Measurements from ENCODE around the gene FLOT1.
"Not testable (repeated sequence)": the region's sequence is repeated elsewhere in the genome, so short reads cannot be mapped to it uniquely, and the experiment has no call there.

FLOT1 gene

DNA sequence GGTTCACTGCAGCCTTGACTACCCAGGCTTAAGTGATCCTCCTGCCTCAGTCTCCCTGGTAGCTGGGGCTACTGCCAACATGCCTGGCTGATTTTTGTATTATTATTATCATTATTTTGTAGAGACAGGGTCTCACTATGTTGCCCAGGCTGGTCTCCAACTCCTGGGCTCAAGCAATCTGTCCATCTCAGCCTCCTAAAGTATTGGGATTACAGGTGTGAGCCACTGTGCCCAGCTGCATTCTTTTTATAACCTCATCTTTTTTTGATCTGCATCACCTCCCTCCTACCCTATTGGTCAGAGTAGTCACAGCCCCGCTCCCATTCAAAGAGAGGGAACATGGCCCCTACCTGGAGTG, 25.4 kb upstream of the FLOT1 start:
- DNase-seq (ENCODE audit: insufficient read length, low spot score): no peak
- FAIRE-seq: no peak

- no peak for FAIRE-seq
- no peak for DNase-seq (ENCODE audit: insufficient read length, low spot score)
These were observed 24.9 kb upstream of the FLOT1 start for GRCh38 chr6:30767158-30767943.

GRCh38 chr6:30766461-30767157, 24.1 kb upstream of the FLOT1 start:
- FAIRE-seq (no peak), DNase-seq (ENCODE audit: insufficient read length, low spot score) (no peak)

GRCh38 chr6:30765495-30765894, 23.0 kb upstream of the FLOT1 start:
- FAIRE-seq; DNase-seq (ENCODE audit: insufficient read length, low spot score): not testable (repeated sequence)

GRCh38 chr6:30764490-30765043, 22.1 kb upstream of the FLOT1 start:
- FAIRE-seq: not testable (repeated sequence)

GRCh38 chr6:30763618-30764489, 21.4 kb upstream of the FLOT1 start:
- DNase-seq (ENCODE audit: insufficient read length, low spot score) (no peak), FAIRE-seq (no peak)

More at GRCh38 chr6:30764490-30765043, 22.1 kb upstream of the FLOT1 start:
- not testable (repeated sequence) for DNase-seq (ENCODE audit: insufficient read length, low spot score)

DNA sequence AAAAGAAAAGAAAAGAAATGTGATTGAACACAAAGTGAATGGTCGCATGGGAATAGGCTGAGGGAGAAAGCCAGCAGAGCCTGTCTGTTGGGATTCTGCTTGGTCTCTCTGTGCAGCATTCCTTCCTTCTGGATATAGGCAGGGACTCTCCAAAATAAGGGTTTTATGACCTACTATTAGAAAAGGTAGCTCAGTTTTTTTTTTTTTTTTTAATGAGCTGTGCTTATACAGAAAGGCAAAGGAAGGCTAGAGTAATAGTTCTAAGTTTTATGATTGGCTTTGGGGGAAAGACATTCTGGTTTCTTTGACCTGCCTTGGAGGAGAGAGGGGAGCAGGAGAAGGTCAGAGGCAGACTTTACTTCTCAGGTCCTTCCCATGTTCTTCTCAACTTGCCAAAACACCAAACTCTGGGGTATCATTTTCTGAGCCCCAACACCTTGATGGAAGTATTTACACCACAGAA, 20.7 kb upstream of the FLOT1 start:
- DNase-seq (ENCODE audit: insufficient read length, low spot score) (no peak), FAIRE-seq (no peak)

GRCh38 chr6:30761791-30762429, 19.4 kb upstream of the FLOT1 start:
- no peak for FAIRE-seq
- DNase-seq (ENCODE audit: insufficient read length, low spot score): no peak

DNA sequence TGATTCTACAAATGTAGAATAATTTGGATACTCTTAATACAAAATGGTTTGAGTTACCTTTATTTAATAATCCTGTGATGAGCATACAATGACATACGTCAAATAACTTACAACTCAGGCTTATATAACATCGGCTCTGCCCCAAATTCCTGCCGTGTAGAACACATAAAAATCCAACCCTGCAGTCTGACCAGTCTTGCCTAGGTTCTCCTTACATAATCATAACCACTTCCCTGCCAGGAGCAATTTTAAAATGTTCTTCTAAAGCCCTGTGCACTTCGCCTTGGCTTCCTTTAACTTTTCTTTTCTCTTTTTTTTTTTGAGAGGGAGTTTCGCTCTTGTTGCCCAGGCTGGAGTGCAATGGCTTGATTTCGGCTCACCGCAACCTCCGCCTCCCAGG, 18.1 kb upstream of the FLOT1 start:
- DNase-seq (ENCODE audit: insufficient read length, low spot score) (no peak), FAIRE-seq (no peak)

DNA sequence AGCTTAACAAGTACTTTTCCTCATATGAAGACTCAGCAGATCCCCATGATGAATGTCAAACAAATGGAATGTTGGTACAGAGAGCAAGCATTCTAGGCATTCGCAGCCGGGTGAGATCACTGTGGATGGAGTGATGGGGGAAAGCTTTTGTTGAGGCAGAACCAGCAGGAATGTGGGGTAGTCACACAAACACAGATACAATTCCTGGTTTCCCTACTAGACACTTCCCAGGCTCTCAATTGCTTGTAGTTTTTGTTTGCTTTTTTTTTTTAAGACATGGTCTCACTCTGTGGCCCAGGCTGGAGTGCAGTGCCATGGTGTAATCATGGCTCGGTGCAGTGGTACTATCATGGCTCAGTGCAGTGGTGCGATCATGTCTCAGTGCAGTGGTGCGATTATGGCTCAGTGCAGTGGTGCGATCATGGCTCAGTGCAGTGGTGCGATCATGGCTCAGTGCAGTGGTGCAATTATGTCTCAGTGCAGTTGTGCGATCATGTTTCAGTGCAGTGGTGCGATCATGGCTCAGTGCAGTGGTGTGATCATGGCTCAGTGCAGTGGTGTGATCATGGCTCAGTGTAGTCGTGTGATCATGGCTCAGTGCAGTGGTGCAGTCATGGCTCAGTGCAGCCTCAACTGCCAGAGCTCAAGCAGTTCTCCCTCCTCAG, 17.2 kb upstream of the FLOT1 start:
- peak; percentile 85 for DNase-seq (ENCODE audit: insufficient read length, low spot score)

DNA sequence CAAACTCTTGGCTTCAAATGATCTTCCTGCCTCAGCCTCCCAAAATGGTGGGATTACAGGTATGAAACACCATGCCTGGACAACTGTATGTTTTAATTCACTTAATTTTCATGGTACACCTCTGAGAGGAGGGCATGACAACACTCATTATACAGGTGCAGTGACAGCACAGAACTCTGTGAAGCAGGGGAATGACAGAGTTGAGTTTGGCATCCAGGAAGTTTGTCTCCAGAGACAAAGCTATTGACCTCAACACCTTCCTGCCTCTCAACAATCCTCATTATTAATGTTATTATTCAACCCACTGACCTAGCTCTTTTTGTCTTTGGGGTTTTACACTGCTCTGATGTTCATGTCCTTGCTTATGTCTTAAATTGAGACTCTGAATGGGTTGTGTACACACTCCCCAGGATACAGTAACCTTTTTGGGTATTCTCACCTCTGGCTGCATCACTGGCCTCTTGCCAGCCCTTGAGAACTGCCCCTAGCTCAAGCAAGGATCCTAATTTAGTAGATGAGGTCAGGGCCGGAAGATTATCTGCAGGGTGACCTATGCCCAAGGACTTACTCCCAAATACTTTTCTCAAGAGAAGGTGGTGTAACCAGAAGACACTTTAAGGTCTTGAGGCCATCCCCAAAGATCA, 14.9 kb upstream of the FLOT1 start:
- FAIRE-seq: no peak
- DNase-seq (ENCODE audit: insufficient read length, low spot score): no peak

More for the DNA sequence above, 17.2 kb upstream of the FLOT1 start:
- peak; percentile 74 for FAIRE-seq

GRCh38 chr6:30756405-30757003, 14.0 kb upstream of the FLOT1 start:
- DNase-seq (ENCODE audit: insufficient read length, low spot score); FAIRE-seq: not testable (repeated sequence)

DNA sequence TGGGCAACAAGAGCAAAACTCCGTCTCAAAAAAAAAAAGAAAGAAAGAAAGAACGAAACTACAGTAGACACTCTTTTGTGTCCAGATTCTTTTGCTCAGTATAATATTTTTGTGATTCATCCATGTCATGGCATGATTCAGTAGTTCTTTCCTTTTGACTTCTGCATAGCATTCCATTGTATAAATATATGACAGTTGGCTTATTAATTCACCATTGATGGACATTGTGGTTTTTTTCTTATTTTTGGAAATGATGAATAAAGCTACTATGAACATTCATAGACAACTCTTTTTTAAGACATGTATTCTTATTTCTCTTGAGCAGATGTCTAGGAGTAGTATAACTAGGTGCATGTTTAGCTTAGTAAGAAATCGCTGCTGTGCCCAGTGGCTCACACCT, 12.1 kb upstream of the FLOT1 start:
- no peak for DNase-seq (ENCODE audit: insufficient read length, low spot score)

GRCh38 chr6:30752157-30752927, 9.9 kb upstream of the FLOT1 start:
- DNase-seq (ENCODE audit: insufficient read length, low spot score): peak; percentile 93
- FAIRE-seq: peak; percentile 52

More for the DNA sequence above, 12.1 kb upstream of the FLOT1 start:
- FAIRE-seq: no peak

- FAIRE-seq (no peak), DNase-seq (ENCODE audit: insufficient read length, low spot score) (no peak)
These were observed 7.8 kb upstream of the FLOT1 start for GRCh38 chr6:30750379-30750668.

DNA sequence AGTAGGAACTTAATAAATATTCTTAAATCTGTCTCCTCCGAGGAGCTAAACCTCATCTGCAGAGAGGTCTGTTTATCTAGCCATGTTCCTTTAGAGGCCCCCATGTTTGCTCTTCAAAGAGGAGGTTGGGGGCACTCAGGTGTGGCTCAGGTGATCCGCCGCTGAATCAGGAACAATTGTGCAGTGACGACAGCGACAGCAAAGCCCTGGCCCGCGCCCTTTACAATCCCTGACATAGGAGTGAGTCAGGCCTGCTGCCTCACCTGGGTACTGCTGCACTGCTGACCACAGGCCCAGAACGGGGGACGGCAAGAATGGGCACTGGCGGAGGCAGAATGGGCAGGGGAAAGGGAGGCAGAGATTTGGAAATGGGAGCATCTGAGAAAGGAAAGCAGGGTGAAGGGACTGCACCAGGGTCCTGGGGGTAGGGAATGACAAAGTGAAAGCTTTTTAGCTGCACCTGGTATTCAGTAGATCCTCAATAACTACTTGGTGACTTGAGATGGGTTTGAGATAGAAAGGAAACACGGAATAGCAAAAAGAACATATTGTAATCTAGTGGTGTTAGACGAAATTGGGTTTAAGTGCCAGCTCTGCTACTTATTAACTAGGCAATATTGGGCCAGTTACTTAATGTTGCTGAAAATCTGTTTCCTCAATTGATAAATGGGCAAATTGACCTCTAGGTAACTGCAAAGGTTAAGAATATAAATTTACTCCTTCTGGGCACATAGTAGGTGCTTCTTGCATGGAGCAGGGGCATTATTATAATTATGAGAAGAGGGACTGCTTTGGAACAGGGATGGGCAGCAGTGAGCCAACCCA, 7.3 kb upstream of the FLOT1 start:
- FAIRE-seq: no peak
- no peak for DNase-seq (ENCODE audit: insufficient read length, low spot score)

GRCh38 chr6:30748851-30749540, 6.5 kb upstream of the FLOT1 start:
- DNase-seq (ENCODE audit: insufficient read length, low spot score): no peak
- FAIRE-seq: no peak

Data from HTR-8/SVneo (cell line).